ENCODE data around the gene CCR3.

GRCh38 chr3:46270474-46270873 lies 28.2 kb downstream of the CCR3 start:
- TF ChIP-seq CREB1 (IDR thresholded peaks at IDR 0.05; ENCODE audit: low read depth), result no peak
- TF ChIP-seq TAF1 (IDR thresholded peaks at IDR 0.05; ENCODE audit: low read depth), result no peak
- TF ChIP-seq YY1 (IDR thresholded peaks at IDR 0.05; ENCODE audit: low read depth), result no peak
- no peak for TF ChIP-seq NFIC (IDR thresholded peaks at IDR 0.05)
- TF ChIP-seq, protein P1, sequence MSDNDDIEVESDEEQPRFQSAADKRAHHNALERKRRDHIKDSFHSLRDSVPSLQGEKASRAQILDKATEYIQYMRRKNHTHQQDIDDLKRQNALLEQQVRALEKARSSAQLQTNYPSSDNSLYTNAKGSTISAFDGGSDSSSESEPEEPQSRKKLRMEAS (IDR thresholded peaks at IDR 0.05), result no peak
- TF ChIP-seq CEBPB (IDR thresholded peaks at IDR 0.05), result no peak
- TF ChIP-seq ZBTB7A (IDR thresholded peaks at IDR 0.05; ENCODE audit: low read depth), result no peak
- TF ChIP-seq EP300 (IDR thresholded peaks at IDR 0.05; ENCODE audit: borderline replicate concordance), result no peak
- TF ChIP-seq, protein P2, sequence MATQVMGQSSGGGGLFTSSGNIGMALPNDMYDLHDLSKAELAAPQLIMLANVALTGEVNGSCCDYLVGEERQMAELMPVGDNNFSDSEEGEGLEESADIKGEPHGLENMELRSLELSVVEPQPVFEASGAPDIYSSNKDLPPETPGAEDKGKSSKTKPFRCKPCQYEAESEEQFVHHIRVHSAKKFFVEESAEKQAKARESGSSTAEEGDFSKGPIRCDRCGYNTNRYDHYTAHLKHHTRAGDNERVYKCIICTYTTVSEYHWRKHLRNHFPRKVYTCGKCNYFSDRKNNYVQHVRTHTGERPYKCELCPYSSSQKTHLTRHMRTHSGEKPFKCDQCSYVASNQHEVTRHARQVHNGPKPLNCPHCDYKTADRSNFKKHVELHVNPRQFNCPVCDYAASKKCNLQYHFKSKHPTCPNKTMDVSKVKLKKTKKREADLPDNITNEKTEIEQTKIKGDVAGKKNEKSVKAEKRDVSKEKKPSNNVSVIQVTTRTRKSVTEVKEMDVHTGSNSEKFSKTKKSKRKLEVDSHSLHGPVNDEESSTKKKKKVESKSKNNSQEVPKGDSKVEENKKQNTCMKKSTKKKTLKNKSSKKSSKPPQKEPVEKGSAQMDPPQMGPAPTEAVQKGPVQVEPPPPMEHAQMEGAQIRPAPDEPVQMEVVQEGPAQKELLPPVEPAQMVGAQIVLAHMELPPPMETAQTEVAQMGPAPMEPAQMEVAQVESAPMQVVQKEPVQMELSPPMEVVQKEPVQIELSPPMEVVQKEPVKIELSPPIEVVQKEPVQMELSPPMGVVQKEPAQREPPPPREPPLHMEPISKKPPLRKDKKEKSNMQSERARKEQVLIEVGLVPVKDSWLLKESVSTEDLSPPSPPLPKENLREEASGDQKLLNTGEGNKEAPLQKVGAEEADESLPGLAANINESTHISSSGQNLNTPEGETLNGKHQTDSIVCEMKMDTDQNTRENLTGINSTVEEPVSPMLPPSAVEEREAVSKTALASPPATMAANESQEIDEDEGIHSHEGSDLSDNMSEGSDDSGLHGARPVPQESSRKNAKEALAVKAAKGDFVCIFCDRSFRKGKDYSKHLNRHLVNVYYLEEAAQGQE (IDR thresholded peaks at IDR 0.05; ENCODE audit: low read depth), result no peak
- no peak for TF ChIP-seq FOXM1 (IDR thresholded peaks at IDR 0.05; ENCODE audit: borderline replicate concordance, low read depth)
- no peak for TF ChIP-seq RAD21 (IDR thresholded peaks at IDR 0.05; ENCODE audit: low read depth)
- no peak for TF ChIP-seq TEAD4 (IDR thresholded peaks at IDR 0.05)
- no peak for TF ChIP-seq TCF12 (IDR thresholded peaks at IDR 0.05; ENCODE audit: low read depth)

Data from Ishikawa (cell line).